GM18868 (cell line): Measurements from ENCODE around the gene GOT1.

ENCODE experiments used
- ATAC-seq: cut with Tn5 transposase; IDR thresholded peaks from one replicate; pipeline ENCODE4 v1.9.1; 2021; ENCODE audit warnings: mild to moderate bottlenecking, moderate library complexity; ENCODE audit not compliant: unreplicated experiment

Gene GOT1

GRCh38 chr10:99396471-99396870 is 34.0 kb downstream of the GOT1 start:
- no peak for ATAC-seq

GRCh38 chr10:99395750-99396445 is 34.5 kb downstream of the GOT1 start:
- no peak for ATAC-seq

DNA sequence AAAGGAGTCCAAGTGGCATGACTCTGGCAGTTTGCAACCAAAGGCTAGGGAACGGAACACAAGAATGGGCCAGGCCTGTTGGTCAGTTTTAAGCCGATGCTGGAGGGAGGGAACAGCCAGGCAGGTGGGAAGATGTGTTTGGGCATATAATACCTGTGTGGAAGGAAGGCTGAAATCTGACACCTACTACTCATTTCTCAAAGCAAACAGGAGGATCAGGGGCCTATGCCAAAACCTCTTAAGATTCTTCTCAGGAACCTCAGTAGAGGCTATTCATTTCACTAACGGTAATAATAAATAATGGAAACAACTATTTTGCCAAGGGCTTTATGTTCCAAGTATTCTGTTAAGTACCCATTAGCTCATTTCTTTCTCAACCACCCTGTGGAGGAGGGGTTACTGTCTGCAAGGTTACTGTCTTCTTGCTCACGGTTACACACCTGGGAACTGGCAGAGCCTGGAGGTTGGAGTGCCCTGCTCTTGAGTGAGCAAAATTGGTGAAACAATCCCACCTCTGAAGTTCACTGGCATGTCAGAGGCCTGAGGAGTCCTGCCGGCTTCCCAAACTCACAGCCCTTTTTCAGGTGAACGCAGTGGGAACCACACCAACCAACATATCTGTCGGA is 35.5 kb downstream of the GOT1 start:
- no peak for ATAC-seq

- ATAC-seq, result no peak
Measured at GRCh38 chr10:99394256-99394655, 36.2 kb downstream of the GOT1 start.

GRCh38 chr10:99393683-99394082 is 36.7 kb downstream of the GOT1 start:
- no peak for ATAC-seq

- no peak for ATAC-seq
Measured at GRCh38 chr10:99393036-99393435, 37.4 kb downstream of the GOT1 start.

DNA sequence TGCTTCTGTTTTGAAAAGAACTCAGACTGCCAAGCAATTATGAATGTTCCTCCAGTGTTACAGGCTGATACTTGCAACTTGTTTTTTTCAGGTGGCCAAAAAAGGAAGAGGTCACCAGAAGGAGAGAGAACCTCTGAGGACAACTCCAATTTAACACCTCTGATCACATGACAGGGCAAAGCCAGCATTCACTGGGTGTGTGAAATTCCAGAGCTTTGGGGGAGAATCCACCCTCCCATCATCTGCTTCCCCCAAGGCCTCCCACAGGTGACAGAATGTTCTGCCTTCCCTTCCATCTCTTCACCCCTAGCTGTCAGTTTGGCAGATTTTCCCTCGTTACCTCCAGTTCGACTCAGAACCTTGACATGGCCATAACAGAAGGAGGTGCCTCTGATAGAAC is 39.1 kb downstream of the GOT1 start:
- no peak for ATAC-seq

- ATAC-seq, result no peak
Measured at GRCh38 chr10:99389729-99390480, 40.5 kb downstream of the GOT1 start.

GRCh38 chr10:99387541-99387940 is 42.9 kb downstream of the GOT1 start:
- ATAC-seq, result no peak

DNA sequence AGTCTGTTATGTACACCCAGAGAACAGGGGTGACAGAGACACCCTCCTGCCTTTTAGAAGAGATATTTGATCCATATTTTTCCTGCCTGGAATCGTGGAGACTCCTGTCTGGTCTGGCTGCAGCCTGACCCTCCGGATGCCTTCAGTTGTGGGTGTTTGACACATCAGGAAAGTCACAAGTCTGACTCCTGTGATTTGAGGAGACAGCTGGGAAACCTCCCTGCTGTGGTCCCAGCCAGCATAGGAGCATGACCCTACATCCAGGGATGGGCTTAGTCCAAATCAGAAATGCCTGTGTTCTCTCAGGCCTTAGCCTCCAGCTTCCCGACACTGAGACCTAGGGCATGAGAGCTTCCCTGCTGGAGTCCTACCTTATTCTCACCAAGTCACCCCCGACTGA is 43.4 kb downstream of the GOT1 start:
- no peak for ATAC-seq

GRCh38 chr10:99382176-99382575 is 48.2 kb downstream of the GOT1 start:
- ATAC-seq, result no peak

GRCh38 chr10:99375426-99375825 is 55.0 kb downstream of the GOT1 start:
- ATAC-seq, result no peak

- ATAC-seq, result no peak
Measured at GRCh38 chr10:99374972-99375371, 55.5 kb downstream of the GOT1 start.

GRCh38 chr10:99374526-99374925 is 55.9 kb downstream of the GOT1 start:
- no peak for ATAC-seq

- ATAC-seq, result no peak
Measured at GRCh38 chr10:99372546-99373271, 57.7 kb downstream of the GOT1 start.

DNA sequence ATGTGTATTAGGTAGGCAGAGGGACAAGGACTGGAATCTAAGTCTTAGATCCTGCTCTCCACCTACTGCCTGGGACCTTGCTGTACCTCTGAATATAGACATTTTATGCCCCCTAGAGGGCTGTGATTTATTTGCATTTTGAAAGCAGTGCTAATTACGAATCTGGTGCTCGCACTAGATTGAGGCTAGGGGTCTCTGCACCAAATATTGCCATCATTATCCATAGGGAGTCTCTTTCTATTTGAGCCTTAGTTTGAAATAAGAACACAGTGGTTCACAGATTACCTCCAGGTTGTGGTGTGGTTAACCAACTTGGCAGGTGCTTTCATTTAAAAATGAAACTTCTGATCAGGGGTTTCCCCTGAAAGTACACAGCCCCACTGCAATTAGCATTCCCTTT is 59.4 kb downstream of the GOT1 start:
- peak; percentile 92 for ATAC-seq

DNA sequence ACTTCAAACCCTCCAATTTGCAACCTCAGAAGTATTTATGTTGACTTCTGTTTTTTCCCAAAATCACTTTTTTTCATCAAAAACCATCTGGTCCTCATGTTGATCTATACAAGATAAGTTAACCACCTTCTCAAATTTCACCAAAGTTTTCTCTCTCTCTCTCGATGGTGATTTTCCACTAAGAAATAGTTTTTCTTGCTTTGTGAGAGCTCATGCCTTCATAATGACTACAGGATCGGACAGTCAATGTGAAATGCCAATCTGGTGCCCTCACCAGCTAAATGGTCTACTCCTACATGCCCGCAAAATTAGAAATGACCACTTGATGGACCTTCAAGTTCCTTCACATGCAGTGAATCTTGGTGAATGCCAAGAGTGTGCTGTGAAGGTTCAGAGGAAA is 60.9 kb downstream of the GOT1 start:
- no peak for ATAC-seq

- no peak for ATAC-seq
Measured at GRCh38 chr10:99369126-99369525, 61.3 kb downstream of the GOT1 start.

- no peak for ATAC-seq
Measured at GRCh38 chr10:99368646-99369045, 61.8 kb downstream of the GOT1 start.

DNA sequence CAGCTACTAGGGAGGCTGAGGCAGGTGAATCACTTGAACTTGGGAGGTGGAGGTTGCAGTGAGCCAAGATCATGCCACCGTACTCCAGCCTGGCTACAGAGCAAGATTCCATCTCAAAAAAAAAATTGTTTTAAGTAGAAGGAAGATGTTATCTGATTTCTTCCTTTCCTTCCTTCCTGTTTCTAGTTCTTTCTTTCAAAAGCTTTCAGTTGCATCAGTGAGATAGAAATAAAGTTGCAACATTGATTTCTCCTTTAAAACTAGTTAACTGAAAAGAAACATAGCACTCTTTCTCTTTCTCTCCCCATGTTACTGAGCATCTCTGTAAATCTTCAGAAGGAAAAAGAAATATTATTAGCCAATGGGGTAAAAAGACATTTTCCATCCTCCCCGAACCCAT is 63.8 kb downstream of the GOT1 start:
- ATAC-seq, result no peak

- no peak for ATAC-seq
Measured at GRCh38 chr10:99365736-99366135, 64.7 kb downstream of the GOT1 start.
